ENCODE data around the gene FBN3. TPM values are rescaled to one million over a fixed set of nuclear protein-coding genes. Genes with fewer than 3 reads are reported as not detected.
"Not testable (repeated sequence)": the region's sequence is repeated elsewhere in the genome, so short reads cannot be mapped to it uniquely, and the experiment has no call there.

Gene FBN3
- total and polyA plus RNA-seq, 11 donors = 0.32 TPM; not detected in 10

- H3K27ac ChIP-seq = no peak overlapping the region
- H3K4me1 ChIP-seq = no peaks in the 10 kb centered on the region
- no peaks in the 10 kb centered on the region for H3K36me3 ChIP-seq
- intact Hi-C loops (cut with DNase I) = no loop called here
- 86 to 100% (median 96%) methylated on average over 3 of the region's 3 CpGs for WGBS, 4 donors
- no peak for TF ChIP-seq POLR2A (IDR thresholded peaks at IDR 0.05)
- TF ChIP-seq, protein P1, sequence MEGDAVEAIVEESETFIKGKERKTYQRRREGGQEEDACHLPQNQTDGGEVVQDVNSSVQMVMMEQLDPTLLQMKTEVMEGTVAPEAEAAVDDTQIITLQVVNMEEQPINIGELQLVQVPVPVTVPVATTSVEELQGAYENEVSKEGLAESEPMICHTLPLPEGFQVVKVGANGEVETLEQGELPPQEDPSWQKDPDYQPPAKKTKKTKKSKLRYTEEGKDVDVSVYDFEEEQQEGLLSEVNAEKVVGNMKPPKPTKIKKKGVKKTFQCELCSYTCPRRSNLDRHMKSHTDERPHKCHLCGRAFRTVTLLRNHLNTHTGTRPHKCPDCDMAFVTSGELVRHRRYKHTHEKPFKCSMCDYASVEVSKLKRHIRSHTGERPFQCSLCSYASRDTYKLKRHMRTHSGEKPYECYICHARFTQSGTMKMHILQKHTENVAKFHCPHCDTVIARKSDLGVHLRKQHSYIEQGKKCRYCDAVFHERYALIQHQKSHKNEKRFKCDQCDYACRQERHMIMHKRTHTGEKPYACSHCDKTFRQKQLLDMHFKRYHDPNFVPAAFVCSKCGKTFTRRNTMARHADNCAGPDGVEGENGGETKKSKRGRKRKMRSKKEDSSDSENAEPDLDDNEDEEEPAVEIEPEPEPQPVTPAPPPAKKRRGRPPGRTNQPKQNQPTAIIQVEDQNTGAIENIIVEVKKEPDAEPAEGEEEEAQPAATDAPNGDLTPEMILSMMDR (IDR thresholded peaks at IDR 0.05) = no peak
- H3K4me3 ChIP-seq = no peak overlapping the region
- no peak for ATAC-seq
- H3K9me3 ChIP-seq = no peaks in the 10 kb centered on the region
- peak in 1 of 5 donors; percentile 2 for DNase-seq
- H3K27me3 ChIP-seq = peaks cover 0 to 21% (median 0%) of the 10 kb centered on the region in 9 donors
Observed at GRCh38 chr19:8039231-8039630, 110.2 kb downstream of the FBN3 start.

DNA sequence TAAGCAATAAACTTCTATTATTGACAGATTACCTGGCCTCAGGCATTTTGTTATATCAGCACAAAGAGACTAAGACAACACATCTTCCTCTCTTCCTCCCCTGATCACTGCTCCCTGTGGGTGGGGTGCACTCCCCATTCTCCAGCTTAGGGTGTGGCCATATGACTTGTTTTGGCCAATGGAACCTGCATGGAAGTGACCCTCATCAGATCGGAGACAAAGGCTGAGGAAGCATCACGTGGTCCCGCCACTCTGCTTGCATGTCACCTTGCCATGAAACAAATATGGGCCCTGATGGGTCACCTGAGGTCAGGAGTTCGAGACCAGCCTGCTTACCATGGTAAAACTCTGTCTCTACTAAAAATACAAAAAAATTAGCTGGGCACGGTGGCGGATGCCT is 110.6 kb downstream of the FBN3 start:
- H3K9me3 ChIP-seq = no peaks in the 10 kb centered on the region
- 73 to 86% (median 79%) methylated on average over 6 of the region's 6 CpGs for WGBS, 4 donors
- intact Hi-C loops (cut with DNase I) = no loop called here
- H3K36me3 ChIP-seq = no peaks in the 10 kb centered on the region
- H3K4me3 ChIP-seq = no peak overlapping the region
- no peak overlapping the region for H3K27ac ChIP-seq
- DNase-seq = no peak
- ATAC-seq = no peak
- H3K4me1 ChIP-seq = no peaks in the 10 kb centered on the region
- TF ChIP-seq POLR2A (IDR thresholded peaks at IDR 0.05) = no peak
- TF ChIP-seq, protein P1 (IDR thresholded peaks at IDR 0.05) = no peak
- H3K27me3 ChIP-seq = peaks cover 0 to 21% (median 0%) of the 10 kb centered on the region in 9 donors

GRCh38 chr19:8036434-8037099 is 112.8 kb downstream of the FBN3 start:
- DNase-seq (no peak), ATAC-seq (no peak)
- WGBS, 4 donors = 64 to 76% (median 72%) methylated on average over 7 of the region's 7 CpGs
- Histone ChIP-seq H3K27me3 (peaks cover 0 to 21% (median 0%) of the 10 kb centered on the region in 9 donors), H3K9me3 (no peaks in the 10 kb centered on the region), H3K4me1 (no peaks in the 10 kb centered on the region), H3K36me3 (no peaks in the 10 kb centered on the region), H3K4me3 (no peak overlapping the region), H3K27ac (no peak overlapping the region)
- TF ChIP-seq, protein P1 (IDR thresholded peaks at IDR 0.05) = no peak
- no peak for TF ChIP-seq POLR2A (IDR thresholded peaks at IDR 0.05)
- intact Hi-C loops (cut with DNase I) = no loop called here

DNA sequence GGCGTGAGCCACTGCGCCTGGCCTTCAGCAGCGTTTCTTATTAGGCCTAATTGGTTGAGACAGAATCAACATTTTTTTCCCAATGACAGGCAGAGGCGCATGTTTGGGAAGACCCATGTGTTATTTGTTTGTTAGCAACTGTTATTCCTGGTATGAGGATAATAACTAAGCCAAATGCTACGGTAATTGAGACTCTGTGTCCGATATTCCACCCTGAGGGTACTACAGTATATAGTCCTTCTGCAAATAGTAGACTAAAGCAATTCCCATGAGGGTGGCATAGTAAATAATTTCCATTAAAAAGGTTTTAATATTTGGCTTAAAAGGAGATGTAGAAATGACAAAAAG is 115.2 kb downstream of the FBN3 start:
- intact Hi-C loops (cut with DNase I) = no loop called here
- H3K9me3 ChIP-seq = no peaks in the 10 kb centered on the region
- DNase-seq (no peak), ATAC-seq (no peak)
- 77 to 93% (median 90%) methylated on average over 6 of the region's 6 CpGs for WGBS, 4 donors
- peaks cover 0 to under 1% (median 0%) of the 10 kb centered on the region in 12 donors for H3K4me1 ChIP-seq
- no peak for TF ChIP-seq POLR2A (IDR thresholded peaks at IDR 0.05)
- TF ChIP-seq, protein P1 (IDR thresholded peaks at IDR 0.05) = no peak
- H3K36me3 ChIP-seq = no peaks in the 10 kb centered on the region
- no peak overlapping the region for H3K27ac ChIP-seq
- H3K4me3 ChIP-seq = no peak overlapping the region
- peaks cover 0 to 19% (median 0%) of the 10 kb centered on the region in 9 donors for H3K27me3 ChIP-seq

DNA sequence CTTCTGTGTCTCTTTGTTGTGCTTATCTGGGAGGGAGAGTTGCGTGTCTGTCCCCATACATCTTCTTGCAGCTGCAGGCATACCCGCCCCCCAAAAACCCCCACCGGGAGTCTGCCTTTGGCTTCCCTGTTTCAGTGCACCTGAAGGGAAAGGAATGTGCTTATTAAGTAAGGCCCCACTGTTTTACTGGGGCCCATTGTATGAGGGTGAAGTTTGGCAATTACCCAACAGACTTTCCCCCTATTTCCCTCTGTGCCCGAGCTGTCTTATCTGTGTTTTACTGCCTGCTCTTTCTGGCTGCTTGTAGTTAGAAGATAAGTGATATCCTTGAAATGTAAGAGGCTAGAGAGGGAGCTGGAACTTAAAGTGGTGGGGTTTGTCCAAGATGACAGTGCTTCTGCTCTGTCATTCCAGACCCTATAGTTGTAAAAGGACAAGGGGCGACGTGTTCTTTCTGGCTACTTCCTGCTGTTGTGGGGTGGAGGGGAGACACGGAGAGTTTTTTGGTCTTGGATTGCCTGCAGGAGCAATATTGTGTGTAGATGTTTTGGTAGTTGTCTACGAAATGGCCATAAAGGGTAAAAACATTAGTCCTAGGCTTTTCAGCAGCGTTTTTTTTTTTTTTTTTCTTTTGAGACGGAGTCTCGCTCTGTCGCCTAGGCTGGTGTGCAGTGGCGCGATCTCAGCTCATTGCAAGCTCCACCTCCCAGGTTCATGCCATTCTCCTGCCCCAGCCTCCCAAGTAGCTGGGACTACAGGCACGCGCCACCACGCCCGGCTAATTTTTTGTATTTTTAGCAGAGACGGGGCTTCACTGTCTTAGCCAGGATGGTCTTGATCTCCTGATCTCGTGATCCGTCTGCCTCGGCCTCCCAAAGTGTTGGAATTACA is 115.9 kb downstream of the FBN3 start:
- ATAC-seq; H3K4me3 ChIP-seq; DNase-seq; H3K36me3 ChIP-seq; H3K27ac ChIP-seq; H3K4me1 ChIP-seq; intact Hi-C loops (cut with DNase I); H3K9me3 ChIP-seq: not testable (repeated sequence)
- peaks cover 0 to 13% (median 0%) of the 10 kb centered on the region in 9 donors for H3K27me3 ChIP-seq
- WGBS, 4 donors = 57 to 68% (median 64%) methylated on average over 22 of the region's 22 CpGs

All from heart left ventricle (tissue), 16 donors.